ENCODE measurements around the gene COL2A1.

DNA sequence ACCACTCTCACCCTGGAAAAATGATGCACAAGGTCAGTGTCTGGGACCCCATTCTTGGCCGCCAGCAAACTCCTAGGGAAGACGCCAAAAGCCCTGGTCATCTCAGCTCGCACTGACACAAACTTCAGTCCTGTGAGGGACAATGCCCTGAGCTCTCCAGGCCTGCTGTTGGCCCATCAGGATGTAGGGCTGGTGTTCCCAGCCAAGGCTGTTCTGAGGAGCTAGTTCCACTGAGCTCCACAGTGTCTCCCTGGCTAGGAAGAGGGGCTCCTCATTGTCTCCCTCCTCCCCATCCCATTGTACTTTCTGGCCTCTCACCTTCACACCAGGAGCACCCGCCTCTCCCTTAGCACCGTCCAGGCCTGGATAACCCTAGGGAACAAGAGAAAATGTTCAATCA is 10.8 kb downstream of the COL2A1 start:
- TF ChIP-seq, protein P1, sequence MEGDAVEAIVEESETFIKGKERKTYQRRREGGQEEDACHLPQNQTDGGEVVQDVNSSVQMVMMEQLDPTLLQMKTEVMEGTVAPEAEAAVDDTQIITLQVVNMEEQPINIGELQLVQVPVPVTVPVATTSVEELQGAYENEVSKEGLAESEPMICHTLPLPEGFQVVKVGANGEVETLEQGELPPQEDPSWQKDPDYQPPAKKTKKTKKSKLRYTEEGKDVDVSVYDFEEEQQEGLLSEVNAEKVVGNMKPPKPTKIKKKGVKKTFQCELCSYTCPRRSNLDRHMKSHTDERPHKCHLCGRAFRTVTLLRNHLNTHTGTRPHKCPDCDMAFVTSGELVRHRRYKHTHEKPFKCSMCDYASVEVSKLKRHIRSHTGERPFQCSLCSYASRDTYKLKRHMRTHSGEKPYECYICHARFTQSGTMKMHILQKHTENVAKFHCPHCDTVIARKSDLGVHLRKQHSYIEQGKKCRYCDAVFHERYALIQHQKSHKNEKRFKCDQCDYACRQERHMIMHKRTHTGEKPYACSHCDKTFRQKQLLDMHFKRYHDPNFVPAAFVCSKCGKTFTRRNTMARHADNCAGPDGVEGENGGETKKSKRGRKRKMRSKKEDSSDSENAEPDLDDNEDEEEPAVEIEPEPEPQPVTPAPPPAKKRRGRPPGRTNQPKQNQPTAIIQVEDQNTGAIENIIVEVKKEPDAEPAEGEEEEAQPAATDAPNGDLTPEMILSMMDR (IDR thresholded peaks at IDR 0.05) = no peak
- no peak for TF ChIP-seq POLR2AphosphoS5 (IDR thresholded peaks at IDR 0.05)
- TF ChIP-seq POLR2A (IDR thresholded peaks at IDR 0.05) = no peak
